NCI-H345 treated with DMSO at 0.1 percent for 48 hours (cell line): ENCODE measurements around the gene USP16.
"Not testable (repeated sequence)": the region's sequence is repeated elsewhere in the genome, so short reads cannot be mapped to it uniquely, and the experiment has no call there.

Source experiments
- DNase-seq: peaks from one replicate; lab custom pipeline; 2025; ENCODE audit not compliant: unreplicated experiment; lab: John Stamatoyannopoulos, UW

The USP16 gene

DNA sequence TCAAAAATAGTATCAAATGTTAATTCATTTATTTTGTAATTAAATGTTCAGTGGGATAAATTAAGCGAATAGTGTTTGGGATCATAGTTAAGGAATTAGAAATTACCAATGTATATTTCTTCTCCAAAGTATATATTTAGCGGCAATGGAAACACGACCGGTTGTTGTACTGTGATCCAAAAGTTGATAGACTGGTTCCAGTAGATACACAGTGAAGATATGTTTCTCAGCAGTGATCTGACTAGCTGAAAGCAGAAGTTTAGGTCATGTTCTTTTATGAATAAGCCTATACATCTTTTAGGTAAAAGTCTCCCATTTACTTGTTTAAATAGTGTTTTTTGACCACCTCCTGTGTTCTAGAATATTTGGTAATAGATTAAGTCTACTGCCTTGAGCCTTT is 8.8 kb downstream of the USP16 start:
- no peak for DNase-seq

DNA sequence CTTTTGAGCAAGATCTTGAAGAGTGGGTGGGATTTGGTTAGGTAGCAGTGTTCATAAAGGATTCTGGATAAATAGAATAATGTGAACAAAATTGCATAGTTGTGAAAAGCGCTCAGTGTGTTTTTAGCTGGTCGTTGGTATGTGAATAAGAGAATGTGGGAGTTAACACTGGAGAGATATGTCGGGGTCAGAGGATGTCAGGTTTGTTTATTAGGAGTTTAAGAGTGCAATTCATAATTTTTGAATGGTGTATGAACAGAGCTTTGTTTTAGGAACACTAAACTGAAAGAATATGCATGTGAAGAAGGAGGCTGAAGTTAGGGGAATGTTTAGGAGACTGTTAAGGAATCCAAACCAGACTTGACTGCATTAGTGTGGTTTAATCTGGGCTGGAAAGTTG is 9.4 kb downstream of the USP16 start:
- DNase-seq = no peak

DNA sequence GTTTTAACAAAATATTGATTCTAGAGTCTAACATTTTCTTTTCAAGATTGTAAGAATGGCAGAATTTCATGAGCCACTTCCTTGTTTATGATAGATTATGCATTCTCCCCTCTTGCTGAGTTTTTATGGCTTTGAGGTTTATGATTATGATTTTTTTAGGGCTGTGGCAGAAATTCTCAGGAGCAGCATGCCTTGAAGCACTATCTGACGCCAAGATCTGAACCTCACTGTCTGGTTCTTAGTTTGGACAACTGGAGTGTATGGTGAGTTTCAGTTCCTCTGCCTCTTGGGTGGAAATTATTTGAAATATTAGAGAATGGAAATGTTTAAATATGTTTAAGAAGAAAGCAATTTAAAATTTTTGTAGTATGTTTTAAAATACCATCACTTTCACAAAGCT is 10.2 kb downstream of the USP16 start:
- no peak for DNase-seq

DNA sequence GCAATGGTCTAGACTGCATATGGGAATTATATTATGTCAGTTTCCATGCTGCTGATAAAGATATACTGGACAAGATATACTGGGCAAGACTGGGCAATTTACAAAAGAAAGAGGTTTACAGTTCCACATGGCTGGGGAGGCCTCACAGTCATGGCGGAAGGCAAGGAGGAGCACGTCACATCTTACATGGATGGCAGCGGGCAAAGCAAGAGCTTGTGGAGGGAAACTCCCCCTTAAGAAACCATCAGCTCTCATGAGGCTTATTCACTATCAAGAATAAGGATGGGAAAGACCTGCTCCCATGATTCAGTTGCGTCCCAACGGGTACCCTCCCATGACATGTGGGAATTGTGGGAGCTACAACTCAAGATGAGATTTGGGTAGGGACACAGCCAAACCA is 27.8 kb downstream of the USP16 start:
- no peak for DNase-seq

DNA sequence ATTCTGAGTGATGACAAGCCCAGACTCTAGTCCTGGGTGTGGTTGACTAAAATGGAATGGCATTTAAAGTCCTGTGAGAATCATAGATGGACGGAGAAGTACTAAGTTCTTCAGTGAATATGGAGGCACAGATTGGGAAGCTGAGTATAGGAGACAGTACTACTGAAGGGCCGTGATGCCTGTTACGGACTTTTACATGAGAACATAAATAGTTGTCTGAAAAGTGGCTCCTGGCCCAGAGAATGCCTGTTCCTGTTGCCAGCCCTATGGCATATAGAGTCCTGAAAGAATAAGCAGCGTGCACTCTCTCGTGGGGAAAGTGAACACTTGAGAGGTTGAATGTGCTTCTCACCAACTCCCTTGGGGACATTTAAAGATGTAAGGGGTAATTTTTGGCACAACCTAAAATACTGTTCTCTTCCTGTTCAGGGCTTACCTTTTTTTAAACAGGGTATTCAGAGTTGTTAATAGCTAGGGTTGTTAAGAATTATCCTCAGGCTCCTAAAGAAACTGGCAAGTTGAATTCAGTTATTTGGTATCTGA is 28.6 kb downstream of the USP16 start:
- DNase-seq = no peak

DNA sequence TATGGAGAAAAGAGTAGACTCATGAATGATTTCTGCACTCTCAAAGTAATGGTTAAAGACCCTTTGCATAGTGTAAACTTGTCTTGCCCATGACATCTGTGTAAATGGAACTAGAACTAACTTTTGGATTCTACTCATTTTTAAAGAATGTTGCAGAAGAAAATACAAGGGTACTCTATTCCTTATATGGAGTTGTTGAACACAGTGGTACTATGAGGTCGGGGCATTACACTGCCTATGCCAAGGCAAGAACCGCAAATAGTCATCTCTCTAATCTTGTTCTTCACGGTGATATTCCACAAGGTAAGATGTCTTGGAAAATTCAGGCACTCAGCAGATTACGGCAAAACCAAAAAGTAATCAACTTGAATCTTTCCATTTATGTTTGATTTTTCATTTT is 29.2 kb downstream of the USP16 start:
- DNase-seq = no peak

DNA sequence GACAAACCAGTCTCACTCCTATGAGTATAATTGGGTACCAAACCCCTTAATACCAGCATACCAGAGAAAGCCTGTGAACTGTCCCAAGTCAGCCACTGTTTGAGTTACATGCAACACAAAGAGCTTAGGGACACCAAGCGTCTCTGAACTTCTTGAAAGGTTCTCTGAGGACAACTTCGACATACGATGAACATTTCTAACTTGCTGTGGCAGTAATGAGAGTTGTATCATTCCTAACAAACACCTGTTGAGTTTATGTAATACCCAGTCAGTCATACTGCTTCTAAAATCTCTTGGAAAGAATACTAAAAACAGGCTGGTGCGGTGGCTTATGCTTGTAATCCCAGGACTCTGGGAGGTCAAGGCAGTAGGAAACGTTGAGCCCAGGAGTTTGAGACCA is 30.6 kb downstream of the USP16 start:
- no peak for DNase-seq

DNA sequence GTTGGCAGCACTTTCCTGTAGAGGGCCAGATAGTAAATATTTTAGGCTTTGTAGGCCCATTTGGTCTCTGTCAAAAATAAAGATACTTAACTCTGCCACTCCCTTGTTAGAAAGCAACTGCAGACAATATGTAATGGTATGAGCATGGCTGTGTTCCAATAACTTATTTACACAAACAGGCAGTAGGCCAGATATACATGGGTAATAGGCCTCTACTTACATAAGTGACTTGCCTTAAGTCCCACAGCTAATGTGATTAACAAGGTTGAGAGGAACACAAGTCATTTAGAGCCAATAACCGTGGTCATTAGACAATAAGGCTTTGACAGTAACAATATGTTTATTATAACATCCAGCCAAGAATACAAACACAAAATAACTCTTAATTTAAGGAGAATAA is 31.5 kb downstream of the USP16 start:
- peak; percentile 16 for DNase-seq

DNA sequence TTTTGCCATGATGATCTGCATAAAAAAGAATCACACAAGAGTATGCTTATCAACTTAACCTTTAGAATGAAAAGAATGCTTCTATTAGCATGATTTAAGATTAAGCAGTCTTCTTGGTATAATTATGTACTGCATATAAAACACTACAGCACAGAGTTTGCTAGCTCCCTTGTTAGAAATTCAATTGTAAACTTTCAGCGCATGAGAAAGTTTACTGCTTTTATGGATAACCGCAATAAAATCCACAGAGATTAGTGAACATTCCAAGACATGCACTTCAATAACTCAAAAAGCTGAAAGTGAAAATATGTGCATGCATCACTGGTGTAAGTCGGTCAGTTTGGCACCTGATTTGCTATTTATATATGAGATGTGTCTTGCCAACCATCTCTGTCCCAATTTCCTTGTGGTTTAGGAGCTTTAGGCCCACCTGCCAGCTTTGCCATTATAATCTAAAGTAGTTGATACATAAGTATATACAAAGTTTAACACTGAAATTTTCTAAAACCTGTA is 32.1 kb downstream of the USP16 start:
- DNase-seq = no peak

DNA sequence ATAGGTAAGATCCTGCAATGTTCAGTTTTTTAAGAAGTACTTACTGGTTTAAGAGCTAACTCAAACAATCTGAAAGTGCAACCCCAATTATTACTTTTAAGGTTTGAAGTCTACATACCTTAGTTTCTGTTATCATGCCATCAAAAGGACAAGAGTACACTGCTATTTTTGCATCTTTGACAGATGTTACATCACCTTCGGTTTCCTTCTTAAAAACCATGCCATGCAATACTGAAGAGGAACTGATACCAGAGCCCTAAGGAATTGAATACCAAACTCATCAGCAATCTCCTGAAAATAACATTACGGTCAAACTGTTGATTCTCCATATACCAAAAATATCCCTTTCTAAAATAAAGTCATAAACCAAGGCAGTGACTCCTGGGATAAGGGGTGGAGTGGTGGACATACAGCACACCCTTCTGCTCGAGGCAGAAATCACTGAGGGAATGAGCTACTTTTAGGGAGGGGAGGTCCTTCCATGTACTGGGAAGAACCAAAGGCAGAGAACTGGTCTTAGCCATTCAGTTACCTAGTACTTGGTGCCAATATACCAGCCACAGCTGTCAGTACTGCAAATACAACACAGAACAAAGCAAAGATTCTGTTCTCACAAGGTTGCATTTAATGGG is 40.5 kb downstream of the USP16 start:
- no peak for DNase-seq

DNA sequence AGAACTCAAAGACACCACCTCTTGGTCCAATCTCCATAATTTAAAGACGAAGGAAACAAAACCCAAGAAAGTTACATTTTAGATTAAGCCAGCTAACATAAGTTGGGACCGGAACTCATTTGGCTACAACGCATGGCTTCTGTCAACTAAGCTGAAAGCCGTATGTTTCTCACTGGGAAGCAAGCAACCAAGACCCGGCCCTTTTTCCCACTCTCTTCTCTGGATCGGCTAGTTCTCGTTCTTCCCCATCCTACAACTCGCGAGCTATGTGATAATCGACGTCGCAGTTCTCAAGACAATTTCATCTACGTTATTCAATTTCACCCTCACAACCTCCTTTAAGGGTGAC is 48.4 kb downstream of the USP16 start:
- no peak for DNase-seq

DNA sequence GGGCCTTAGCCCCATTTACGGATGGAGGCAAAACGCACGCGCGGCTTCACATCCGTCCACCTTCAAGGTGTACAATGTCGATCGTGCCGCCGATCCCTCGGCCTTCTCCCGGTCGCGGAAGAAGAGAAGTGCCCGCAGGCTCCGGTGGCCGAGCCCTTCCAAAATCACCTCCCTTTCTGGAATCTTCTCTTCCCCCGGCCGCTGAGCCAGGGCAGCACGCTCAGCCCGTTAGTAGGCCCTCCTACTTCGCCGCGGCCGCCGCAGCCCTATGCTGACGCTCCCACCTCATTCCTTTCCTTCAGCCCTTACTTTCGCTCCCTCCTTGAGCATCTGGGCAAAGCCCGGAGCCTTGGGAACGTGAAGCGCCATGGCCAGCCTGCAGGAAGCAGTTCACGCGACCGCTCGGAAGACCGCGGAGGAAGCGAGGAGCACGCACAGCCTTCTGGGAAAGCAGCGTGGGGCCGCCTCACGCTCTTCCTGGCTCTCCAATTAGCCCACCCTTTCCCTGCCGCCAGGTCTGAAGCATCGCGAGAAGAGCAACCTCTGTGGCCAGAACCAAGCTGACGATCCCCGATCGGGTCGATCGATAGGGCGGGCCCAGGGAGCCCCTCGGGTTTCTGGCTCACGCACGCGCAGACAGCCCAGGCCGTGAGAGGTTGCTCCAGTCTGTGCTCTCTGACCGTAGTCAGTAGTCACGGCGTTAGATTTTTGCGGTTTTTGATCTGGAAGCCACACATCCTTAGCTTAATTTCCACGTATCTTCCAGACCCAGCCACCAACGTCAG is 48.9 kb downstream of the USP16 start, which contains the start of gene CCT8:
Gene CCT8, minus strand, starts transcription at position 427 of the 785 bp plus-strand sequence. Its CDS starts 58 bp downstream, at position 369.
- DNase-seq = peak; percentile 99

DNA sequence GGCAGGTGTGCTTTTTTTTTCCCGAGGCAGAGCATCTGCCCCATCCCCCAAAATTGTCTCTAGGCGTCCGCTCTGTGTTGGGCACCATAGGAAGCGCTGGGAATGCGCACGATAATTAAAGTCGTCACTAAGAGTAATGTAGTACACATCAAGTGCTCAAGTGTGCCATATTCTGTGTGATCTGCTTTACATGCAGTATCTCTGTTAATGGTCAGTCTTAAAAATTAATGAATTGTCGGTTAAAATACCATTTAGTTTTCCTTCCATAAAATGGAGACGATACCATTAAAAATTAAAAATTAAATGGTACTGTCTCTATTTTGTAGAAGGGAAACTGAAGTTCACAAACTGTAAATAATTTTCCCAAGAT is 49.5 kb downstream of the USP16 start:
- DNase-seq = no peak

DNA sequence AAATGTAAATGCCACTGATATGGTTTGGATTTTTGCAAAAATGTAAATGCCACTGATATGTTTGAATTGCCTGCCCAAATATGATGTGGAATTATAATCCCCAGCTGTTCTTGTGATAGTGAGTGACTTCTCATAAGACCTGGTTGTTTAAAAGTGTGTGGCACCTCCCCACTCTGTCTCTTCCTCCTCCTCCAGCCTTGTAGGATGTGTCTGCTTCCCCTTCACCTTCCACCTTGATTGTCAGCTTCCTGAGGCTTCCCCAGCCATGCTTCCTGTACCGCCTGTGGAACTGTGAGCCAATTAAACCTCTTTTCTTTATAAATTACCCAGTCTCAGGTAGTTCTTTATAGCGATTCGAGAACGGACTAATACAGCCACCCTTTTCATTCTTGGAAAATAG is 50.3 kb downstream of the USP16 start:
- no peak for DNase-seq

DNA sequence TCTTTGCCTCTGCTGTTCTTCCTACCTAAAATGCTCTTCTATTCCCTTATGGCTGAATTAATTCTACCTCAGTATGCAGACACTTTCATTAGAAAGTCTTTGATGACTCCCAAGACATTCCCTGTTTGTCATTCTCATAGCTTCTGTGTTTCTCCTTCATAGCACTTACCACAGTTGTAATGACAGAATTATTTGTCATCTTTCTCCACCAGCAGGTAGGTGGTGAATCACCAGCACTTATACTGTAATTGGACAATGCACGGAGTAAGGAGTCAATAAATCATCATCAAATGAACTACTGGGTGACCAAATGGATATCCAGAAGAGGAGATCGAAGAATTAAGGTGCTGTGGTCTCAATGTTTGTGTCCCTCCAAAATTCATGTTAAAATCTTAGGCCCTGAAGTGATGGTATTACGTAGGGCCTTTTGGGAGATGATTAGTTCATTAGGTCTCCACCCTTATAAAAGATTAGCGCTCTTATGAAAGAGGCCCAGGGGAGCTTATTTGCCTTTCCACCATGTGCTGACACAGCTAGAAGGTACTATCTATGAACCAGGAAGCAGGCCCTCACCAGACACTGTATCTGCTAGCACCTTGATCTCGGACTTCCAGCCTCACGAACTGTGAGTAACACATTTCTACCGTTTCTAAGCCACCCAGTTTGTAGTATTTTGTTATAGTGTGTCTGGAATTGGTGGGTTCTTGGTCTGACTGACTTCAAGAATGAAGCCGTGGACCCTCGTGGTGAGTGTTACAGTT is 51.4 kb downstream of the USP16 start:
- no peak for DNase-seq

DNA sequence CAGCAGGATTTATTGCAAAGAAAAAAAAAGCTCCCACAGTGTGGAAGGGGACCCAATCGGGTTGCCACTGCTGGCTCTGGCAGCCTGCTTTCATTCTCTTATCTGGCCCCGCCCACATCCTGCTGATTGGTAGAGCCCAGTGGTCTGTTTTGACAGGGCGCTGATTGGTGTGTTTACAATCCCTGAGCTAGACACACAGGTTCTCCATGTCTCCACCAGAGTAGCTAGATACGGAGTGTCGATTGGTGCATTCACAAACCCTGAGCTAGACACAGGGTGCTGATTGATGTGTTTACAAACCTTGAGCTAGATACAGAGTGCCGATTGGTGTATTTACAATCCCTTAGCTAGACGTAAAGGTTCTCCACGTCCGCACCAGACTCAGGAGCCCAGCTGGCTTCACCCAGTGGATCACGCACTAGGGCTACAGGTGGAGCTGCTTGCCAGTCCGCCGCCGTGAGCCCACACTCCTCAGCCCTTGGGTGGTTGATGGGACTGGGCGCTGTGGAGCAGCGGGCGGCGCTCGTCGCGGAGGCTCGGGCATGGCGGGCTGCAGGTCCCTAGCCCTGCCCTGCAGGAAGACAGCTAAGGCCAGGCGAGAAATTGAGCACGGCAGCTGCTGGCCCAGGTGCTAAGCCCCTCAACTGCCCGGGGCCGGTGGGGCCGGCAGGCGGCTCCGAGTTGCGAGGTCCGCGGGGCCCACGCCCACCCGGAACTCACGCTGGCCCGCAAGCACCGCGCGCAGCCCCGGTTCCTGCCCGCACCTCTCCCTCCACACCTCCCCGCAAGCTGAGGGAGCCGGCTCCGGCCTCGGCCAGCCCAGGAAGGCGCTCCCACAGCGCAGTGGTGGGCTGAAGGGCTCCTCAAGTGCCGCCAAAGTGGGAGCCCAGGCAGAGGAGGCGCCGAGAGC is 52.5 kb downstream of the USP16 start:
- DNase-seq = not testable (repeated sequence)

DNA sequence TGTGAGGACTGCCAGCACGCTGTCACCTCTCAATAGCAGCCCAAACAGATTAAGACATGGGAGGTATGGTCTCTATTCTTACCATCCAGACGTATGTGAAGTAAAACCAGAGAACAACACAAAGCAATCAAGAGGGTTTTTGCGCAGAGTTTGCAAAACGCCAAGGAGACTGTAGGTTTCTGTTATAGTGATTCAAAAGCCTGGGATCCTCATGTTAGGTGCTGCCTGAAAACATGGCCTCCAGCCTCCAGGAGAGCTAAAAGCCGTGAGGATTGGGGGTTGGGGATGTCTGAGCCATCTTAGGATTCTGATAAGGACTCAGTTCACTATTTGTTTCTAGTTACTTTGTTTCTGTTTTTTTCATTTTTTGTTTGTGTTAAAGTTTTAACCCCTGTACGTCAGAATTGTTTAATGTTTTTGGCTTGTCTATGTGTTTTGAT is 53.2 kb downstream of the USP16 start:
- DNase-seq = peak; percentile 48

DNA sequence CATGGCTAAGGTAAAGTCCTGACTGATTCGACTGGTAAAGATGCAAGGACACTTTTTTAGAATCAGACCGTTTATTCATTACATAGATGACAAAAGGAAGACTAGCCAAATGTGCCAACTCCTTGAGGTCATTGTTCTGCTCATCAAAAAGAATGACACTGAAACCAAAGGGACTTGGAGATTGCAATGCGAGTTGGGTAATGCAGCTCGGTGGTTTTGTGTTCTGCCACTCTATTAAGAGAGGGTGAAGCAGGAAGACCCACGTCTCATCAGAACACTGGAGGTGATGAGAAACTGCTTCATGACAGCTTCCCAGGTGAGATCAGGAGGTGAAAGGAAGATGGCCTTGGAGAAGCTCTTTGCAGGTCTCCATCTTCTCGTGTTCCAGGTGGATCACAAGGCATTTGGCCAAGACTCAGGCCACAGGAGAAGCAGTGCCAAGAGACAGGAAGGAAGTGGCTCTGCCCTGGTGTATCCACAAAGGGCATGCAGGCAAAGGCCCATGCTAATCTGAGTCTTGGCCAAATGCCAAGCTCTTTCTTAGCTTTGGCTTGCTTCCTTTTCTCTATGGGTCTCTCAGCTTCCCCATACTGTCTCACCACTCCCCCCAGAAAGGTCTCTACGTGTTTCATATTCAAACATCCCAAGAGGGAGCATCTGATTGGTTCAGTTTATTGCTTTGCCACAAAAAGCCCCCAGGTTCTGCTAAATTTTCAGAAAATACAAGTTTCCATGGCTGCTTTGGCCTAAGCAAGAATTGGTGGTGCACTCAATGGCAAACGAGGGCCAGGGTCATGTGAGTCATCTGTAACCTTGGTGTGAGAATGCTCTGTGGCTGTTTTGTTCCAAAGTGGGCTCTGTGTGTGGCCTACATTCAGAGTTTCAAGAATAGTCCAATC is 54.6 kb downstream of the USP16 start:
- DNase-seq = no peak

DNA sequence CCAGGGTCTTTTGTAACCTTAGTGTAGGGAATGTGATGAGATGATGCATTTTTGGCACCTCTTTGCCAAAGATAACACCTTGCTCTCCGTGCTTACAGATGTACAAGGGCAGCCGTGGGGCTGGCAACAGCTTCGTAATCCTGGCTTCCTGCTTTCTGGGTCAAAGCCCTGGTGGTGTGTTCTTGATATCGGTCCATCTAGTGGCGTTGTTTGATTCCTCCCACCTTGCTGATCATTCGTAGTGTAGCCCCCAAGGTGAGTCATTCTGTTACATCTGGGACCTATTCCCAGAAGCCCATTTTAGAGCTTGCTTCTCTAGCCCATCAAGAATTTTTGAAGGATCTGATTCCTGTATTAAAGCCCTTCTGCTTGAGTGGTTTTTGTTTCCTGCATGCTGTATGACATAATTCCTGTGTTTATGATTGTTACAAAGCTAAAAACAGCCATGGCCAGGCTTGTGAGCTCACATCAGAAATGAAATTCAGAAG is 56.0 kb downstream of the USP16 start:
- DNase-seq = no peak
